ENCODE data around the gene CTNNAL1.
"Not testable (repeated sequence)": the region's sequence is repeated elsewhere in the genome, so short reads cannot be mapped to it uniquely, and the experiment has no call there.

CTNNAL1 gene

GRCh38 chr9:108903420-108904103 lies 109.7 kb downstream of the CTNNAL1 start:
- DNase-seq (ENCODE audit: low spot score in 2 of 2): no peak
- Mint-ChIP-seq H3K4me3 (no peak overlapping the region), H3K9me3 (no peaks in the 10 kb centered on the region), H3K27ac (no peak overlapping the region), H3K4me1 (peaks cover 6% of the 10 kb centered on the region), H3K36me3 (peaks cover 95% of the 10 kb centered on the region)
- no peak for ATAC-seq

GRCh38 chr9:108900176-108900575 lies 113.1 kb downstream of the CTNNAL1 start:
- Mint-ChIP-seq H3K4me3 (no peak overlapping the region), H3K27ac (no peak overlapping the region), H3K4me1 (peaks cover 10% of the 10 kb centered on the region), H3K36me3 (peaks cover 95% of the 10 kb centered on the region), H3K9me3 (no peaks in the 10 kb centered on the region)
- no peak for DNase-seq (ENCODE audit: low spot score in 2 of 2)
- no peak for ATAC-seq

GRCh38 chr9:108899023-108899695 lies 114.1 kb downstream of the CTNNAL1 start:
- ATAC-seq; H3K9me3 Mint-ChIP-seq; H3K4me3 Mint-ChIP-seq; DNase-seq (ENCODE audit: low spot score in 2 of 2); H3K27ac Mint-ChIP-seq: not testable (repeated sequence)
- Mint-ChIP-seq H3K36me3 (peaks cover 99% of the 10 kb centered on the region), H3K4me1 (peaks cover 13% of the 10 kb centered on the region)

- DNase-seq (ENCODE audit: low spot score in 2 of 2): no peak
- no peak for ATAC-seq
- Mint-ChIP-seq H3K4me3 (no peak overlapping the region), H3K4me1 (peaks cover 7% of the 10 kb centered on the region), H3K9me3 (no peaks in the 10 kb centered on the region), H3K27ac (no peak overlapping the region), H3K36me3 (peaks cover 99% of the 10 kb centered on the region)
These were observed 115.8 kb downstream of the CTNNAL1 start for GRCh38 chr9:108897324-108898096.

GRCh38 chr9:108894225-108894997 lies 118.9 kb downstream of the CTNNAL1 start:
- no peak for DNase-seq (ENCODE audit: low spot score in 2 of 2)
- Mint-ChIP-seq H3K36me3 (peaks cover 98% of the 10 kb centered on the region), H3K27ac (no peak overlapping the region), H3K9me3 (no peaks in the 10 kb centered on the region), H3K4me1 (peaks cover 7% of the 10 kb centered on the region), H3K4me3 (no peak overlapping the region)
- no peak for ATAC-seq

Data from stimulated activated effector memory CD8-positive, alpha-beta T cell treated with anti-CD3 and anti-CD28 coated beads, Interleukin-12 subunit alpha, Interleukin-12 subunit beta, amount 100 ng/mL, for 72 hours (primary cell).